Measurements from ENCODE around the gene TMEM9B.

DNA sequence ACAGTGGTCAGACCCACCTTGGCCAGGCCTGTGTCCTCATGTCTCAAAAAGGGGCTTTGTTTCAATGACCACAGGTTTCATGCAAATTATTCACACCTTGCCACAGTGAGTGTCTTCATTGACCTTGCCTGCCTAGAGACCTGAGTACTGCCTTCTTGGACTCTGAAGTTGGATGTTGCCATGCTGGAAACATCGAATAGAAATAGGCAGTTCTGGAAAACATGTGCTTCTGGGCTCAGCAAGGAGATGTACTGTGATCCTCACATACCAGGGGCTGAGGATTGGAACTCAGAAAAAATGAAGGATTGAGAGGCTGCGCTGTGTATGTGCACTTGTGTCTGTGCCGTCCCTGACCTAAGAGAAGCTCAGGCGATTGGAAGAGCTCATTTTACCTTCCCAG, 49.1 kb upstream of the TMEM9B start:
- TF ChIP-seq, protein P1, sequence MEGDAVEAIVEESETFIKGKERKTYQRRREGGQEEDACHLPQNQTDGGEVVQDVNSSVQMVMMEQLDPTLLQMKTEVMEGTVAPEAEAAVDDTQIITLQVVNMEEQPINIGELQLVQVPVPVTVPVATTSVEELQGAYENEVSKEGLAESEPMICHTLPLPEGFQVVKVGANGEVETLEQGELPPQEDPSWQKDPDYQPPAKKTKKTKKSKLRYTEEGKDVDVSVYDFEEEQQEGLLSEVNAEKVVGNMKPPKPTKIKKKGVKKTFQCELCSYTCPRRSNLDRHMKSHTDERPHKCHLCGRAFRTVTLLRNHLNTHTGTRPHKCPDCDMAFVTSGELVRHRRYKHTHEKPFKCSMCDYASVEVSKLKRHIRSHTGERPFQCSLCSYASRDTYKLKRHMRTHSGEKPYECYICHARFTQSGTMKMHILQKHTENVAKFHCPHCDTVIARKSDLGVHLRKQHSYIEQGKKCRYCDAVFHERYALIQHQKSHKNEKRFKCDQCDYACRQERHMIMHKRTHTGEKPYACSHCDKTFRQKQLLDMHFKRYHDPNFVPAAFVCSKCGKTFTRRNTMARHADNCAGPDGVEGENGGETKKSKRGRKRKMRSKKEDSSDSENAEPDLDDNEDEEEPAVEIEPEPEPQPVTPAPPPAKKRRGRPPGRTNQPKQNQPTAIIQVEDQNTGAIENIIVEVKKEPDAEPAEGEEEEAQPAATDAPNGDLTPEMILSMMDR (IDR thresholded peaks at IDR 0.05): no peak
- TF ChIP-seq POLR2A (IDR thresholded peaks at IDR 0.05): no peak
